Measurements from ENCODE around the gene RNF213. TPM values are rescaled to one million over a fixed set of nuclear protein-coding genes. Genes with fewer than 3 reads are reported as not detected.

RNF213 gene
- total and polyA plus RNA-seq, 10 of the 15 experiments (the other 5 are each of a cell fraction or from before 2014, with no cell fraction given) = 18.6 to 145 (median 65.8) TPM

DNA sequence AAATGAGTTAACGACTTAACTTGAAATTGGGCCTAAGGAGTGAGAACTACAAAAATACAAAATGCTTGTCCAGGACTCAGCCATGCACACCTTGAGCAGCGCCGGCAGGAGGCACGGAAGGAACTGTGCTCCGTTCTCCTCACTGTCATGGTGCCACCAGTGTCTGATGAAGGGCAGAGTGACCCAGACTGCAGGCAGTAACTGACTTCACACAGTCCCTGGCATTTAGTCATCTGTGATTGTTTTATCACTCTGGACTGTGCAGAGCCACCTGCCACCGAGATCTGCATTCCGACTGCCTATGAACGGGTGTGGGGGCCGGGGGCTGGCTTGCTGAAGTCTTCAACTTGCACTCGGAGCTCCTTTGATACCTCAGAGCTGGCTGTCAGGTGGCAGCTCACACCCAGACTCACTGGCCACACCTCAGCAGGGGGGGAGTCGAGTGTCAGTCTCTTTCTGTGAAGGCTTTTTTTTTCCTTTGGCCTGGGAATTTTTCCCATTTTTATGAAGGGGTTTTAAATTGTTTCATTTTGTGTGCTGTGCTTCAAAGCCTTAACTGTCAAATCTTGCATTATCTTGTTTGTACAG is 134.1 kb downstream of the RNF213 start:
- H3K27me3 ChIP-seq (replicated peaks in 1 of 2; ENCODE audit: control insufficient read depth in 2 of 2, insufficient read depth in 2 of 2, low read length in 1 of 2) = no peaks in the 10 kb centered on the region
- SMC1A ChIA-PET (ENCODE audit: uncharacterized antibody, unreplicated experiment) = interaction anchor here (0.6 kb wide), 1 partner anchor 88 kb away, joined by 4 read pairs; no protein-coding TSS in a partner anchor
- H2AFZ ChIP-seq (ENCODE audit: control insufficient read depth, low read depth, low read length) = no peak overlapping the region
- FAIRE-seq (no peak), DNase-seq (ENCODE audit: low read depth, low spot score) (no peak), ATAC-seq (no peak)
- no peak overlapping the region for H3K4me3 ChIP-seq
- WGBS (ENCODE audit: insufficient coverage, insufficient replicate concordance, low lambda C conversion rate, missing lambda C conversion rate) = 92% methylated on average over 11 of the region's 11 CpGs
- TSS peak; percentile 69 for BruUV-seq (replicated peaks)
- H4K20me1 ChIP-seq (ENCODE audit: control insufficient read depth, insufficient read depth) = 0 out of 2 replicates have a peak, but pooled peaks cover 3% of the 10 kb centered on the region
- no peak overlapping the region for H3K27ac ChIP-seq (ENCODE audit: control insufficient read depth, insufficient read depth)
- H3K4me1 ChIP-seq (ENCODE audit: control insufficient read depth, insufficient read depth, low read length) = no peaks in the 10 kb centered on the region
- RAD21 ChIA-PET (ENCODE audit: unreplicated experiment) = no interaction called here
- H3K9ac ChIP-seq (ENCODE audit: control insufficient read depth, insufficient read depth, low read length) = no peak overlapping the region
- in situ Hi-C loops (cut with MboI) (no loop called here), intact Hi-C loops (cut with micrococcal nuclease; ENCODE audit: unreplicated experiment) (no loop called here)
- POLR2A ChIA-PET = no interaction called here
- TF ChIP-seq, protein P1, sequence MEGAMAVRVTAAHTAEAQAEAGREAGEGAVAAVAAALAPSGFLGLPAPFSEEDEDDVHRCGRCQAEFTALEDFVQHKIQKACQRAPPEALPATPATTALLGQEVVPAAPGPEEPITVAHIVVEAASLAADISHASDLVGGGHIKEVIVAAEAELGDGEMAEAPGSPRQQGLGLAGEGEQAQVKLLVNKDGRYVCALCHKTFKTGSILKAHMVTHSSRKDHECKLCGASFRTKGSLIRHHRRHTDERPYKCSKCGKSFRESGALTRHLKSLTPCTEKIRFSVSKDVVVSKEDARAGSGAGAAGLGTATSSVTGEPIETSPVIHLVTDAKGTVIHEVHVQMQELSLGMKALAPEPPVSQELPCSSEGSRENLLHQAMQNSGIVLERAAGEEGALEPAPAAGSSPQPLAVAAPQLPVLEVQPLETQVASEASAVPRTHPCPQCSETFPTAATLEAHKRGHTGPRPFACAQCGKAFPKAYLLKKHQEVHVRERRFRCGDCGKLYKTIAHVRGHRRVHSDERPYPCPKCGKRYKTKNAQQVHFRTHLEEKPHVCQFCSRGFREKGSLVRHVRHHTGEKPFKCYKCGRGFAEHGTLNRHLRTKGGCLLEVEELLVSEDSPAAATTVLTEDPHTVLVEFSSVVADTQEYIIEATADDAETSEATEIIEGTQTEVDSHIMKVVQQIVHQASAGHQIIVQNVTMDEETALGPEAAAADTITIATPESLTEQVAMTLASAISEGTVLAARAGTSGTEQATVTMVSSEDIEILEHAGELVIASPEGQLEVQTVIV (IDR thresholded peaks at IDR 0.05; ENCODE audit: borderline replicate concordance, partially characterized antibody) = no peak
- TF ChIP-seq SMARCA5 (IDR thresholded peaks at IDR 0.05) = no peak
- 0 out of 2 replicates have a peak, but pooled peaks have one; percentile 32 for TF ChIP-seq POLR2A (IDR thresholded peaks at IDR 0.05; ENCODE audit: low read depth, low read length)
- no peaks in the 10 kb centered on the region for H3K79me2 ChIP-seq (ENCODE audit: control insufficient read depth, insufficient read depth, low read length)
- H3K9me3 ChIP-seq (replicated peaks; ENCODE audit: control insufficient read depth, insufficient read depth, low read length) = no peaks in the 10 kb centered on the region
- peaks cover 14 to 43% of the 10 kb centered on the region in 2 experiments; a peak in 3 of 4 replicates for H3K36me3 ChIP-seq (ENCODE audit: control insufficient read depth in 2 of 2, insufficient read depth in 2 of 2, low read length in 1 of 2)
- CTCF ChIA-PET = no interaction called here
- H3K4me2 ChIP-seq (ENCODE audit: control insufficient read depth, insufficient read depth) = no peak overlapping the region

Measured in GM12878 (cell line).